Measurements from ENCODE around the gene CAP1.

Gene CAP1

DNA sequence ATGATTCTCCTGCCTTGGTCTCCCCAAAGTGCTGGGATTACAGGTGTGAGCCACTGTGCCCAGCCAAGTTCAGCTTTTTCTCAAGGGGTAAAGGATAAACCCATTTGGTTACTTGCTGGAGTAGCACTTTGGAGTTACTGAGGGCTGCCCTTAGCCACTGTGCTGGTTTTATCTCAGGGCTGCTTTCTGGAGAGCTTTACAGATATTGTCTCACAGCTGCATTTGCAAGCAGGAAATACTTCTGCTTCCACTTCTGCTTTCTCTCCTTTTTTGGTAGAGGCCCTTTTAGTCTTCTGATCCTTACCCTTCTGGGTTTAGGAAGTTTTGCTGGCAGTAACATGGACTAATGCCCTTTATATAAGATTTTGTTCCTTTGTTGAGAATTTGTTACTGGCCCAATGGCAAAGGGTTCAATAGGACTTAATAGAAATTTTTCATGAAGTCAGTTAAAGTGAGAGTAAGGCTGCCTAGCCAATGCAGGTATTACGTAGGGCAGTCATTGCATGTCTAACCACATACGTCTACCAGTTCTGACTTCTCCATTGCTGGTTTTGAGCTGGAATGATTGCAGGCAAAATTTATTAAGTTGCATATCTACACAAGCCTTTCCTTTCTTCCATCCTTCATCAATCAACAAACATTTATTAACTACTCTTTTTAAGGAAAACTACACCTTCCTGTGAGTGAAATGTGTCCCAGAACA lies 24.4 kb downstream of the CAP1 start:
- H3K4me3 ChIP-seq (ENCODE audit: low read depth, low read length), result no peak overlapping the region
- no peak for DNase-seq (ENCODE audit: low read depth)
- TF ChIP-seq CTCF (IDR thresholded peaks at IDR 0.05; ENCODE audit: low read depth, low read length, missing control alignments), result no peak
- in situ Hi-C loops (cut with HindIII; ENCODE audit: low sequenced_read_pairs), result no loop called here

- no peak overlapping the region for H3K4me3 ChIP-seq (ENCODE audit: low read depth, low read length)
- in situ Hi-C loops (cut with HindIII; ENCODE audit: low sequenced_read_pairs), result no loop called here
- no peak for TF ChIP-seq CTCF (IDR thresholded peaks at IDR 0.05; ENCODE audit: low read depth, low read length, missing control alignments)
Observed at GRCh38 chr1:40067023-40067422, 26.5 kb downstream of the CAP1 start.

DNA sequence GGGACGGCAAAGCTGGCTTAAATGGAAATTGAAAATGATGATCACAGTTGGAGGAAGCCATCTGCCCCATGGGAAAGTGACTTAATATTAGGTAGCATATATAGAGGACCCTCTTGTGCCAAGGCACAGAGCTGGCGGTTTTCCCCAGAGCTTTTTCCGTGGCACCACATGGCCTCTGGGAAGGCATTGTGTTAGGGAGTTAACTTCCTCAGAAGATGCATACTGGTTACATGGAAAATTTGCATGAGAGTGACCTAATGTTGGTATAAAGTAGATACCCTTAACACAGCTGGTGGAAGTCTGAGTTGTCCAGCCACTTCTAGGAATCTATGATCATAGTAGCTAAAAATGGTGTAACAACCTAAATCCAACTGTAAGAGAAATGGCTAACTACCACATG lies 27.3 kb downstream of the CAP1 start:
- TF ChIP-seq CTCF (IDR thresholded peaks at IDR 0.05; ENCODE audit: low read depth, low read length, missing control alignments), result no peak
- in situ Hi-C loops (cut with HindIII; ENCODE audit: low sequenced_read_pairs), result no loop called here
- no peak overlapping the region for H3K4me3 ChIP-seq (ENCODE audit: low read depth, low read length)
- no peak for DNase-seq (ENCODE audit: low read depth)

More at GRCh38 chr1:40067023-40067422, 26.5 kb downstream of the CAP1 start:
- no peak for DNase-seq (ENCODE audit: low read depth)

- no peak overlapping the region for H3K4me3 ChIP-seq (ENCODE audit: low read depth, low read length)
- no peak for DNase-seq (ENCODE audit: low read depth)
- TF ChIP-seq CTCF (IDR thresholded peaks at IDR 0.05; ENCODE audit: low read depth, low read length, missing control alignments), result no peak
- in situ Hi-C loops (cut with HindIII; ENCODE audit: low sequenced_read_pairs), result no loop called here
Observed at GRCh38 chr1:40072142-40072541, 31.6 kb downstream of the CAP1 start.

GRCh38 chr1:40073062-40073461 lies 32.5 kb downstream of the CAP1 start:
- no peak overlapping the region for H3K4me3 ChIP-seq (ENCODE audit: low read depth, low read length)
- no peak for DNase-seq (ENCODE audit: low read depth)
- in situ Hi-C loops (cut with HindIII; ENCODE audit: low sequenced_read_pairs), result no loop called here
- TF ChIP-seq CTCF (IDR thresholded peaks at IDR 0.05; ENCODE audit: low read depth, low read length, missing control alignments), result no peak

DNA sequence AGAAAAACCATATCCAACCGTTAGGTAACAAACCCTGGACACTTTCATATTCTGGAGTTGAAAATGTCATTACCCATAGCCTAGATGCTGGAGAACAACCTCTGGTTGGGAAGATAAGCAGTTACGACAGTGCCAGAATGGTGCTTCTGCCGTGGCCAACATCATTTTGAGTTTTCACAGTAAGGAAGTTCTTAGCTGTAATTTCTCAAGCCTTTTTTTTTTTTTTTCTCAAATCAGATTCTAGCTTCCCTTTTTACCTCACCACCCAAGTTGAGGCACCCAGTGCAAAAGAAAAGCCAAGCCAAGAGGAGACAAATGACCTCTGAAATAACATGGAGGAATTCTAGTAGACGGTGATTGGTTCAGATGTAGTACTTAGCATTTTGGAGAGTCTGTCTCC lies 34.7 kb downstream of the CAP1 start:
- TF ChIP-seq CTCF (IDR thresholded peaks at IDR 0.05; ENCODE audit: low read depth, low read length, missing control alignments), result no peak
- DNase-seq (ENCODE audit: low read depth), result no peak
- H3K4me3 ChIP-seq (ENCODE audit: low read depth, low read length), result no peak overlapping the region
- in situ Hi-C loops (cut with HindIII; ENCODE audit: low sequenced_read_pairs), result no loop called here
